Keratinocyte (primary cell): ENCODE data around the gene BCAT1. TPM values are rescaled to one million over a fixed set of nuclear protein-coding genes. Genes with fewer than 3 reads are reported as not detected.

Experiments
- DNase-seq: peaks from one replicate; pipeline ENCODE4 v3.0.0-alpha.2; 2011; ENCODE audit warnings: low read depth, missing footprints, low spot score
- FAIRE-seq: peaks from 2 replicates; lab custom pipeline; 2011; peaks lifted over from hg19 to GRCh38; lab: Jason Lieb, UNC
- H2AFZ ChIP-seq: 2 replicates; pipeline ENCODE4 v1.6.0; 2012; ENCODE audit warnings: low read length, control low read depth, inconsistent platforms; ENCODE audit not compliant: control insufficient read depth
- H3K27ac ChIP-seq: 2 replicates; pipeline ENCODE4 v1.5.1; 2011; ENCODE audit warnings: low read length; ENCODE audit not compliant: control insufficient read depth, insufficient read depth
- H3K27me3 ChIP-seq: 3 replicates; pipeline ENCODE4 v1.6.0; 2011; ENCODE audit warnings: low read length; ENCODE audit not compliant: control insufficient read depth, insufficient read depth; ENCODE audit errors: extremely low read depth
- H3K36me3 ChIP-seq, 2 experiments: 2 replicates in 1 of 2; 3 replicates in 1 of 2; pipeline ENCODE4 v1.5.1; 2011; ENCODE audit warnings: low read length in 2 of 2, mild to moderate bottlenecking in 1 of 2; ENCODE audit not compliant: control insufficient read depth in 2 of 2, insufficient read depth in 2 of 2; ENCODE audit errors: extremely low read depth in 1 of 2
- H3K4me1 ChIP-seq: 3 replicates; pipeline ENCODE4 v1.5.1; 2011; ENCODE audit warnings: low read length; ENCODE audit not compliant: control insufficient read depth, insufficient read depth; ENCODE audit errors: extremely low read depth
- H3K4me2 ChIP-seq: 3 replicates; pipeline ENCODE4 v1.6.0; 2011; ENCODE audit warnings: low read depth, low read length; ENCODE audit not compliant: control insufficient read depth, insufficient read depth; ENCODE audit errors: extremely low read depth
- H3K4me3 ChIP-seq, 3 experiments: fragments of 200-600 bp in 1 of 3; sonication (generic) in 1 of 3; 2 replicates in 2 of 3; 3 replicates in 1 of 3; pipeline ENCODE4 v1.5.1; 2011 to 2016; ENCODE audit warnings: low read length in 3 of 3, mild to moderate bottlenecking in 3 of 3, control low read depth in 2 of 3, inconsistent platforms in 1 of 3, low read depth in 1 of 3, mixed read lengths in 1 of 3, mixed run types in 1 of 3, moderate library complexity in 1 of 3; ENCODE audit not compliant: control insufficient read depth in 2 of 3, insufficient read depth in 2 of 3; ENCODE audit errors: extremely low read depth in 1 of 3
- H3K79me2 ChIP-seq: 2 replicates; pipeline ENCODE4 v1.6.0; 2012; ENCODE audit warnings: low read length; ENCODE audit not compliant: control insufficient read depth, insufficient read depth
- H3K9ac ChIP-seq: 3 replicates; pipeline ENCODE4 v1.6.0; 2011; ENCODE audit warnings: low read length; ENCODE audit not compliant: control insufficient read depth, insufficient read depth; ENCODE audit errors: extremely low read depth
- H3K9me1 ChIP-seq: 3 replicates; pipeline ENCODE4 v1.6.0; 2011; ENCODE audit warnings: low read length; ENCODE audit not compliant: control insufficient read depth, insufficient read depth; ENCODE audit errors: extremely low read depth
- H3K9me3 ChIP-seq: 2 replicates; pipeline ENCODE4 v1.5.1; 2012; ENCODE audit warnings: low read depth, low read length; ENCODE audit not compliant: control insufficient read depth
- H4K20me1 ChIP-seq: 3 replicates; pipeline ENCODE4 v1.6.0; 2011; ENCODE audit warnings: low read length; ENCODE audit not compliant: control insufficient read depth, insufficient read depth; ENCODE audit errors: extremely low read depth
- EZH2 ChIP-seq: IDR thresholded peaks from one replicate; pipeline ENCODE4 v1.6.1; 2012; ENCODE audit warnings: inconsistent platforms, mild to moderate bottlenecking, low read length, moderate library complexity
- dilution Hi-C: fragments of 300-500 bp; cut with MboI; formaldehyde crosslinking; loops from one replicate; pipeline ENCODE4 v1.7.0; 2020; ENCODE audit warnings: low sequenced_read_pairs; ENCODE audit not compliant: extremely low pct_ligation_motif_present
- polyA plus RNA-seq, 5 experiments: library from polyadenylated mRNA; depleted of rRNA in 3 of 5; stranded (reverse) in 3 of 5; stranded (forward) in 1 of 5; unstranded in 1 of 5; fragments of >200 nt; gene quantifications; 1 replicate in 1 of 5; 2 replicates in 3 of 5; 3 replicates in 1 of 5; pipeline versions ENCODE4 v1.2.1 to v1.2.3, GENCODE V29; 2011 to 2012; ENCODE audit warnings: missing spikeins in 2 of 5, low read depth in 1 of 5, low replicate concordance in 1 of 5
- TF ChIP-seq, protein P1 (sequence below), 3 experiments: IDR thresholded peaks in 1 of 3; conservative IDR thresholded peaks in 1 of 3; optimal IDR thresholded peaks in 1 of 3; 2 replicates in 2 of 3; 3 replicates in 1 of 3; pipeline versions ENCODE3 to v1.5.1; 2011; ENCODE audit warnings: low read length in 3 of 3, mild to moderate bottlenecking in 3 of 3, moderate library complexity in 2 of 3, control low read depth in 1 of 3, inconsistent platforms in 1 of 3; ENCODE audit not compliant: insufficient read depth in 2 of 3; ENCODE audit errors: extremely low read depth in 1 of 3

BCAT1 gene
- polyA plus RNA-seq, 1 donor (not counting 4 experiments of a cell fraction or from before 2014, with no cell fraction given) = 6.5 TPM

DNA sequence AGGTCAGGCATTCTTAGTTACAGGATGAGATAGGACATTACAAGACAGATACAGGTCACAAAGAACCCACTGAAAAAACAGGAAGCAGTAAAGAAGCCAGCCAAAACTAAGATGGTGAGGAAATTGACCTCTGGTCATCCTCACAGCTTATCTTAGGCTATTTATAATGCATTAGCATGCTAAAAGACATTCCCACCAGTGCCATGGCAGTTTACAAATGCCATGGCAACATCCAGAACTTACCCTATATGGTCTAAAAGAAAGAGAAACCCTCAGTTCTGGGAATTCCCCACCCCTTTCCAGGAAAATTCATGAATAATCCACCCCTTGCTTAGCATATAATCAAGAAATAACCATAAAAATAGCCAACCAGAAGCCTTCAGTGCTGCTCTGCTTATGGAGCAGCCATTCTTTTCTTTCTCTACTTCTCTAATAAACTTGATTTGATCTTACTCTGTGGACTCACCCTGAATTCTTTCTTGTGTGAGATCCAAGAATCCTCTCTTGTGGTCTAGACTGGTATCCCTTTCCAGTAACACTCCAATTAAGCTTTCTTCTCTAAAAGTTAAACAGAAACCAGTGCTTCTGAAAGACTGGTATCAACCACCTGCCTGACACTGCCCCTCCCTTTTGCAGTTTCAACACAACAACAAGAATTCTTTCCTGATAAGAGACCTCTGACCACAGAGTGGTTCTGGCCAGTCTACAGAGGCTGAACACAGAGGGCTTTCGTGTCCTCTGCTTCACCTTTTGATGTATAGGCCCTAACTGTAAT lies 86.9 kb downstream of the BCAT1 start:
- Histone ChIP-seq H3K4me3 (no peak overlapping the region), H3K4me2 (no peak overlapping the region), H3K9me1 (no peaks in the 10 kb centered on the region), H3K27me3 (no peaks in the 10 kb centered on the region), H3K4me1 (peaks cover 12% of the 10 kb centered on the region), H4K20me1 (no peaks in the 10 kb centered on the region), H3K79me2 (no peaks in the 10 kb centered on the region), H3K27ac (no peak overlapping the region), H3K9me3 (no peaks in the 10 kb centered on the region), H2AFZ (no peak overlapping the region), H3K36me3 (no peaks in the 10 kb centered on the region), H3K9ac (no peak overlapping the region)
- no peak for FAIRE-seq
- TF ChIP-seq, protein P1, sequence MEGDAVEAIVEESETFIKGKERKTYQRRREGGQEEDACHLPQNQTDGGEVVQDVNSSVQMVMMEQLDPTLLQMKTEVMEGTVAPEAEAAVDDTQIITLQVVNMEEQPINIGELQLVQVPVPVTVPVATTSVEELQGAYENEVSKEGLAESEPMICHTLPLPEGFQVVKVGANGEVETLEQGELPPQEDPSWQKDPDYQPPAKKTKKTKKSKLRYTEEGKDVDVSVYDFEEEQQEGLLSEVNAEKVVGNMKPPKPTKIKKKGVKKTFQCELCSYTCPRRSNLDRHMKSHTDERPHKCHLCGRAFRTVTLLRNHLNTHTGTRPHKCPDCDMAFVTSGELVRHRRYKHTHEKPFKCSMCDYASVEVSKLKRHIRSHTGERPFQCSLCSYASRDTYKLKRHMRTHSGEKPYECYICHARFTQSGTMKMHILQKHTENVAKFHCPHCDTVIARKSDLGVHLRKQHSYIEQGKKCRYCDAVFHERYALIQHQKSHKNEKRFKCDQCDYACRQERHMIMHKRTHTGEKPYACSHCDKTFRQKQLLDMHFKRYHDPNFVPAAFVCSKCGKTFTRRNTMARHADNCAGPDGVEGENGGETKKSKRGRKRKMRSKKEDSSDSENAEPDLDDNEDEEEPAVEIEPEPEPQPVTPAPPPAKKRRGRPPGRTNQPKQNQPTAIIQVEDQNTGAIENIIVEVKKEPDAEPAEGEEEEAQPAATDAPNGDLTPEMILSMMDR (optimal IDR thresholded peaks at IDR 0.05 in 1 of 3, IDR thresholded peaks at IDR 0.05 in 1 of 3, conservative IDR thresholded peaks at IDR 0.05 in 1 of 3; ENCODE audit: extremely low read depth in 1 of 3, insufficient read depth in 2 of 3, low read length in 3 of 3) = no peak
- TF ChIP-seq EZH2 = no peak
- DNase-seq = no peak
- dilution Hi-C loops = no loop called here

DNA sequence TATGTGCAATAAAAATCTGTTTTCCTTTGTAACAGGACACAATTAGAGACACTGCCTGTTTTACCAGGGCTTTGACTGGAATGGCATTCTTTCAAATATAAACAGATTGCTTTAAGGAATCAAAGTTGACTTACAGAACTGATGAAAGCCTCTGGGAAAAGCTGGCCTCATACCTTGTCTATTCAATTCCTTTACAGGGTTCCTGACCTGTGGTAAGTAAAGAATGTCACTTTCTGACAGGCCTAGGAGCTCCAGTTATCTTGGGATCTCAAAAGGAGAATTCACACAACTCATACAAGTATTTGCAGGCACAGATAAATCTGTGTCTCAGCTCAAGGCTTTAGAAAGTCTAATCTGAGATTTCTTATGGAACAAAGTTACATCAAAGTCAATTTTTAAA lies 88.4 kb downstream of the BCAT1 start:
- FAIRE-seq (no peak), DNase-seq (no peak)
- H2AFZ ChIP-seq = no peak overlapping the region
- no peak overlapping the region for H3K9ac ChIP-seq
- no peaks in the 10 kb centered on the region for H3K36me3 ChIP-seq
- H3K4me2 ChIP-seq = no peak overlapping the region
- TF ChIP-seq EZH2 = no peak
- TF ChIP-seq, protein P1 (optimal IDR thresholded peaks at IDR 0.05 in 1 of 3, IDR thresholded peaks at IDR 0.05 in 1 of 3, conservative IDR thresholded peaks at IDR 0.05 in 1 of 3; ENCODE audit: extremely low read depth in 1 of 3, insufficient read depth in 2 of 3, low read length in 3 of 3) = no peak
- peaks cover 17% of the 10 kb centered on the region for H3K4me1 ChIP-seq
- dilution Hi-C loops = no loop called here
- H3K27me3 ChIP-seq = no peaks in the 10 kb centered on the region
- H3K9me3 ChIP-seq = no peaks in the 10 kb centered on the region
- no peaks in the 10 kb centered on the region for H3K79me2 ChIP-seq
- no peak overlapping the region for H3K27ac ChIP-seq
- no peaks in the 10 kb centered on the region for H3K9me1 ChIP-seq
- H3K4me3 ChIP-seq = no peak overlapping the region
- no peaks in the 10 kb centered on the region for H4K20me1 ChIP-seq
